GM19324 (cell line): ENCODE data around the gene SMAD5.

Source experiments
- ATAC-seq: cut with Tn5 transposase; IDR thresholded peaks from one replicate; pipeline ENCODE4 v1.9.1; 2021; ENCODE audit warnings: mild to moderate bottlenecking, moderate library complexity; ENCODE audit not compliant: unreplicated experiment, low FRiP score

SMAD5 gene

GRCh38 chr5:136193322-136193935 lies 60.8 kb downstream of the SMAD5 start:
- no peak for ATAC-seq

GRCh38 chr5:136194576-136194975 lies 61.9 kb downstream of the SMAD5 start:
- no peak for ATAC-seq

GRCh38 chr5:136195971-136196820 lies 63.6 kb downstream of the SMAD5 start:
- no peak for ATAC-seq

- ATAC-seq = no peak
Observed at GRCh38 chr5:136197462-136198142, 65.0 kb downstream of the SMAD5 start.

- ATAC-seq = no peak
Observed at GRCh38 chr5:136198453-136198852, 65.8 kb downstream of the SMAD5 start.

- no peak for ATAC-seq
Observed at GRCh38 chr5:136199408-136199807, 66.8 kb downstream of the SMAD5 start.

- no peak for ATAC-seq
Observed at GRCh38 chr5:136200130-136200529, 67.5 kb downstream of the SMAD5 start.

GRCh38 chr5:136200761-136201160 lies 68.1 kb downstream of the SMAD5 start:
- no peak for ATAC-seq

- no peak for ATAC-seq
Observed at GRCh38 chr5:136201870-136202269, 69.2 kb downstream of the SMAD5 start.

- ATAC-seq = no peak
Observed at GRCh38 chr5:136202469-136203205, 70.0 kb downstream of the SMAD5 start.

GRCh38 chr5:136203303-136203922 lies 70.8 kb downstream of the SMAD5 start:
- ATAC-seq = no peak

- no peak for ATAC-seq
Observed at GRCh38 chr5:136205061-136205702, 72.5 kb downstream of the SMAD5 start.

GRCh38 chr5:136205941-136206340 lies 73.3 kb downstream of the SMAD5 start:
- ATAC-seq = no peak

- ATAC-seq = no peak
Observed at GRCh38 chr5:136206361-136206760, 73.7 kb downstream of the SMAD5 start.

GRCh38 chr5:136207631-136208030 lies 75.0 kb downstream of the SMAD5 start:
- no peak for ATAC-seq

GRCh38 chr5:136208916-136209315 lies 76.3 kb downstream of the SMAD5 start:
- ATAC-seq = no peak

- ATAC-seq = no peak
Observed at GRCh38 chr5:136209346-136209910, 76.8 kb downstream of the SMAD5 start.

GRCh38 chr5:136210259-136210658 lies 77.6 kb downstream of the SMAD5 start:
- no peak for ATAC-seq

- no peak for ATAC-seq
Observed at GRCh38 chr5:136211282-136212040, 78.8 kb downstream of the SMAD5 start.
